GM18870 (cell line): ENCODE measurements around the gene DMXL2.
A peak's percentile ranks its signal among the peaks of the same experiment; 100 is the strongest.
"Not testable (repeated sequence)": the region's sequence is repeated elsewhere in the genome, so short reads cannot be mapped to it uniquely, and the experiment has no call there.

Source experiments
- ATAC-seq: cut with Tn5 transposase; IDR thresholded peaks from one replicate; pipeline ENCODE4 v1.9.1; 2021; ENCODE audit warnings: moderate library complexity; ENCODE audit not compliant: unreplicated experiment

Gene DMXL2, protein sequence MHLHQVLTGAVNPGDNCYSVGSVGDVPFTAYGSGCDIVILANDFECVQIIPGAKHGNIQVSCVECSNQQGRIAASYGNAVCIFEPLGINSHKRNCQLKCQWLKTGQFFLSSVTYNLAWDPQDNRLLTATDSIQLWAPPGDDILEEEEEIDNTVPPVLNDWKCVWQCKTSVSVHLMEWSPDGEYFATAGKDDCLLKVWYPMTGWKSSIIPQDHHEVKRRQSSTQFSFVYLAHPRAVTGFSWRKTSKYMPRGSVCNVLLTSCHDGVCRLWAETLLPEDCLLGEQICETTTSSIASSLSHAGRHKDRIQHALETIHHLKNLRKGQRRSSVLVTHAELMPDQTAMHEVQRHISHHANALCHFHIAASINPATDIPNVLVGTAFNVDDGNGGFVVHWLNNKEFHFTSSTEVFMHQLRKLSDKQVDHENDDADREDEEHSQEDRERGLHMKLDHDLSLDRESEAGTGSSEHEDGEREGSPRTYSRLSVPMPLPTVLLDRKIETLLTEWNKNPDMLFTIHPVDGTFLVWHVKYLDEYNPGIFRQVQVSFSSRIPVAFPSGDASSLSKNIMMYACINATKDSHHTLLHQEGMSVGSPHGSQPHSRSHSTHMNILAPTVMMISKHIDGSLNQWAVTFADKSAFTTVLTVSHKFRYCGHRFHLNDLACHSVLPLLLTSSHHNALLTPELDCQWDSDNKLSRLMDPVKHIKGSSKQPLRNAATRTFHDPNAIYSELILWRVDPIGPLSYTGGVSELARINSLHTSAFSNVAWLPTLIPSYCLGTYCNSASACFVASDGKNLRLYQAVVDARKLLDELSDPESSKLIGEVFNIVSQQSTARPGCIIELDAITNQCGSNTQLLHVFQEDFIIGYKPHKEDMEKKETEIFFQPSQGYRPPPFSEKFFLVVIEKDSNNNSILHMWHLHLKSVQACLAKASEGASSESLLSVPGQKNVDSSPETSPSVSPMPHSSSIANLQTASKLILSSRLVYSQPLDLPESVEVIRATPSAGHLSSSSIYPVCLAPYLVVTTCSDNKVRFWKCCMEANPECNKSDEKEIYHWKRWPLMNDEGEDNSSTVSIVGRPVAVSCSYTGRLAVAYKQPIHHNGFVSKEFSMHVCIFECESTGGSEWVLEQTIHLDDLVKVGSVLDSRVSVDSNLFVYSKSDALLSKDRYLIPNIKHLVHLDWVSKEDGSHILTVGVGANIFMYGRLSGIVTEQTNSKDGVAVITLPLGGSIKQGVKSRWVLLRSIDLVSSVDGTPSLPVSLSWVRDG (N-terminal part only)

DNA sequence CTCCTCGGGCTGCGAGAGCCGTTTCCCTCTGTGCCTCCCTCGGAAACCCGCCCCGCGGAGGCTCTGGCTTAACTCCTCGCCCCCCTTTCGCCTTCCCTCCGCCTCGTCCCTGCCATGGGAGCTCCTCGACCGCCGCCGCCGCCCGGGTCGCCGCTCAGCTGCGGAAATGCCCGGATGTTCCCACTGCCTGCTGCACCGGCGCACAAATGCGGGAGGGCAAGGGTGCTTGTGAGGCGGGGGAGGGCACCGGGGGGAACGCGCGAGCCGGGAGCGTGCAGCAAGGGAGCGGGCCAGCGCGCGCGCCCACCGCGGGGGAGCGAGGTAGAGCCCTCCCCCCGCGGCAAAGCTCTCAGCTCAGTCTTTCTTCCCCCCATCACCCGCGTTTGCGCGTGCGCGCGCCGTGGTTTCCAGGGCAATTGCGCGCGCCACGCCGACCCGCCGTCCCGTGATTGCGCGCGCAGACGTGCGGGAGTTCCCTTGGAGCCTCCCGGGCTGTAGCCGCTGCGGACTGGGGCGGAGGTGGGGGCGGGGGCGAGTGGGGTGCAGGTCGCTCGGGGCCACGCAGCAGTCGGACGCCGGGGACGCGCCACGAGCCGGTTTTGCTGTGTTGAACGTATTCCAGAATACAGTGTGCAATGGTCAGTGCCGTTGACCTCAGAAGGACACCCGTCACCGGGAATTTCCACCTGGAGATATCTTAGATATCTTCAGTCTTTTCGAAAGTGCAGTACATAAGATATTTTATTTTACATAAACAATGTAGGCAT is at the start of gene DMXL2:
DMXL2 (minus strand) TSS at position 168 of the 767 bp plus-strand sequence. CDS start 226 bp downstream, outside the sequence.
- ATAC-seq, result peak; percentile 14

DNA sequence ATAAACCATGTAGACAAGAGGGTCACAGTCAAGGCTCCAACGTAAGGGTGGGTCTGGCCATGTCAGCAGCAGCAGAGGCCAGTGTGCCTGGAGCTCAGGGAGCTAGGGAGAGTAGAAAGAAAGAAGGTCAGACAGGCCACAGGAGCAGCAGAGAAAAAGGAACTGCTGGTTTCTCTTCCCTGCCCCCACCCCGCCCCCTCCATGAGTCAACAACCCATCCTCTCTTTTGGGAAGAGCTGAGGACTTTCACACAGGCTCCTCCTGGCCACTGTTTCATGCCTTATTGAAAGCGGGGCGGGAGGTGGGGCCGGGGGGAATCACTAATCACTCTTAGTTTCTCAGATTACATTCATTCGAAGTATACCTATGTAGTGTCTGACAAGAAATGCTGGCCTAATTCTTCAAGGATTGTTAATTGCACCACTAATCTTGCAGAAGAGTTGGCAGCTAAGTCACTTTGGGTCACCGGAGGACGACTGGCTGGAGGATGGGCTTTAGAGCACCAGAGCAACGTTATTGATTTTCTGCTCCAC is 49.6 kb upstream of the DMXL2 start:
- ATAC-seq, result no peak

- ATAC-seq, result no peak
Observed at GRCh38 chr15:51669381-51669780, 46.8 kb upstream of the DMXL2 start.

DNA sequence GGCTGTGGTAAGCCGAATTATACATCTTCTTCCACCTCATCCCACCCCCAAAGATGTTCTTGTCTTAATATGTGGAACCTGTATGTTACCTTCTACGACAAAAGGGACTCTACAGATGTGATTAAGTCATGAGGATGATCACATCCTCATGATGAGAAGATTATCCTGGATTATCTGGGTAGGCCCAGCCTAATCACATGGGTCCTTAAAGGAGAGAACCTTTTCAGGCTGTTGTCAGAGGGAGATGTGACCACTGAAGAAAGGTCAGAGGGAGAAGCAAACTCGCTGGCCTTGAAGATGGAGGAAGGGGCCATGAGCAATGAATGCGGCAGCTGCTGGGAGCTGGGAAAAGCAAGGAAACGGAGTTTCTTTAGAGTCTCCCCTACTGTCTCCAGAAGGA is 45.9 kb upstream of the DMXL2 start:
- no peak for ATAC-seq

GRCh38 chr15:51667478-51667877 is 44.9 kb upstream of the DMXL2 start:
- ATAC-seq, result no peak

GRCh38 chr15:51661072-51661471 is 38.5 kb upstream of the DMXL2 start:
- ATAC-seq, result no peak

GRCh38 chr15:51658664-51659063 is 36.1 kb upstream of the DMXL2 start:
- no peak for ATAC-seq

- ATAC-seq, result not testable (repeated sequence)
Observed at GRCh38 chr15:51655401-51656057, 33.0 kb upstream of the DMXL2 start.

- ATAC-seq, result no peak
Observed at GRCh38 chr15:51652084-51652668, 29.6 kb upstream of the DMXL2 start.

DNA sequence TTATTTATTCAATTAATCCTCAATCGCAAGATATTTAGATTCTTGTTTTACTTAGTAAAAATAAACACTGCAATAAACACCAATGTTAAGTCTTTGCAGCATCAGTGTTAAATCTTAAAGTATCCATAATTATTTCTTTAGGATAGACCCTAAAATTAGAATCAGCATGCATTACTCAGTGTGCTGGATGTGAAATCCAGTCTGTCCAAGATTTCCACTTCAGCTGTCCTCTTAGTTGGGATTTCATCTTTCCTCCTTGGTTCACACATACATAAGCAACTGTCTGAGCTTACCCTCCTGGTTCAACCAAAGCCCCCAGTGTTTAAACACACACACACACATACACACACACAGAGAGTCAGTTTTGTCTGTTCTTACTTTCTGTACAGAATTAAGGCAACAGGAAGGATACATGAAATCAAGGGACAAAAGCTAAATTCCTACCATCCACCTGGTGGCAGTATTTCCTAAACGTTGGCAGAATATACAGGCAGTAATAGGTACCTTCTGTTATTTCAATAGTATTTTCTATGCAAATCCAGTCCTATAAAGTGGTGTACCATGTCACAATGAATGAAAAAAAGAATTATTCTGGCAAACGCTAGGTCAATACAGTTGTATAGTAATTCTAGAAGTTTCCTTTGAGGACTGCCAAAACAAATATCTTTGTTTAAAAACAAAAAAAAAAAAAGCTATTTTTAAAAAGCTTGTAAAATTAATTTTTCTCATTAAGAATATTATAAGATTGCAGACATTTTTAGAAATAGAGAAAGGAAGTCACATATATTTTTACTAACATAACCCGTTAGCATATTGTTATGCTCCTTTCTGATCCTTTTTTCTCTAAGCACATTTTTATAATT is 27.3 kb upstream of the DMXL2 start:
- ATAC-seq, result peak; percentile 72

DNA sequence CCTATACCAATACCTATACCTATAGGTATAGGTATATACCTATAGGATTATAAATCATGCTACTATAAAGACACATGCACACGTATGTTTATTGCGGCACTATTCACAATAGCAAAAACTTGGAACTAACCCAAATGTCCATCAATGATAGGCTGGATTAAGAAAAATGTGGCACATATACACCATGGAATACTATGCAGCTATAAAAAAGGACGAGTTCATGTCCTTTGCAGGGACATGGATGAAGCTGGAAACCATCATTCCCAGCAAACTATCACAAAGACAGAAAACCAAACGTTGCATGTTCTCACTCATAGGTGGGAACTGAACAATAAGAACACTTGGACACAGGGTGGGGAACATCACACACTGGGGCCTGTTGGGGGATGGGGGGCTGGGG is 26.1 kb upstream of the DMXL2 start:
- ATAC-seq, result not testable (repeated sequence)

DNA sequence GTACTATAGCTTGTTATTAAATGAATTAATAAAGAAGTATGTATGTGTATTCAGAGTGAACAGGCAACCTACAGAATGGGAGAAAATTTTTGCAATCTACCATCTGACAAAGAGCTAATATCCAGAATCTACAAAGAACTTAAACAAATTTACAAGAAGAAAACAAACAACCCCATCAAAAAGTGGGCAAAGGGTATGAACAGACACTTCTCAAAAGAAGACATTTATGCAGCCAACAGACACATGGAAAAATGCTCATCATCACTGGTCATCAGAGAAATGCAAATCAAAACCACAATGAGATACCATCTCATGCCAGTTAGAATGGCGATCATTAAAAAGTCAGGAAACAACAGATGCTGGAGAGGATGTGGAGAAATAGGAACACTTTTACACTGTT is 25.5 kb upstream of the DMXL2 start:
- ATAC-seq, result not testable (repeated sequence)

DNA sequence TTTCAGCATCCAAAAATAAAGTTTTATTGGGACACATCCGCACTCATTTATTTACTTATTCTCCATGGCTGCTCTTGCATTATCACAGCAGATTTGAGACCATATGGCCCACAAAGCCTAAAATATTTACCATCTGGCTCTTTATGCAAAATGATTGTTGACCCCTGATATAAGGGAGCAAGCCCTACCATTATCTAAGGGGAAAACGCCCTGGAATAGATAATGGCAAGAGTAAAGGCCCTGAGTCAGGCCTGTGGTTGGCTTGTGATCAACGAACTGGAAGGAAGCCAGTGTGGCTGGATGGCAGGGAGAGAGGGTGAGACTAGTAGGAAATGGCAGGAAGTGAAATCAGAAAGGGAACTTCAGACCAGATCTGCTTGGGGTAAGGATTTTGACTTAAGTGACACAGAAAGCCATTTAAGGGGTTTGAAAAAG is 24.6 kb upstream of the DMXL2 start:
- ATAC-seq, result no peak

DNA sequence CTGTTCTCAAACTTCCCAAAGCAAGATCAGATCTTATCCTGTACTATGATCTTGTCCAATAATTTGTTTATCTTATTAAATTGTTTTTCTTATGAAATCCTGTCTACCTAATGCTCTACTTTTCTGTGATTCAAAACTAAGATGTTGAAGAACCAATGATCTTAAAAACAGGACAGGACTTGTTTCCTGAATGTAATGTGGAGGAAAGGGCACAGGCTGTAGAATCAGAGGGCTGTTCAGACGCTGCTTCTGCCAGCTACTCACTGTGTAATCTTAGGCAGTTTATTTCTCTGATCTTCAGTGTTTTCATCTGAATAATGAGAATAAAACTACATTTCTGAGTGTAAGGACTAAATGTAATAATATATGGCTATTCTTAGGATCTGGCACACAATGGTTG is 20.1 kb upstream of the DMXL2 start:
- no peak for ATAC-seq

GRCh38 chr15:51641490-51642130 is 19.0 kb upstream of the DMXL2 start:
- ATAC-seq, result no peak

GRCh38 chr15:51634591-51635198 is 12.1 kb upstream of the DMXL2 start:
- no peak for ATAC-seq

GRCh38 chr15:51629612-51630011 is 7.0 kb upstream of the DMXL2 start:
- ATAC-seq, result no peak
